ENCODE measurements around the gene SPATA6.

- TF ChIP-seq CREB5 (CRISPR knock-in tag; IDR thresholded peaks at IDR 0.05; ENCODE audit: low read depth) (no peak), PATZ1 (CRISPR knock-in tag; IDR thresholded peaks at IDR 0.05; ENCODE audit: borderline replicate concordance) (no peak), ZFP3 (CRISPR knock-in tag; IDR thresholded peaks at IDR 0.05) (no peak), ZFP30 (CRISPR knock-in tag; IDR thresholded peaks at IDR 0.05) (no peak), RARB (CRISPR knock-in tag; IDR thresholded peaks at IDR 0.05) (no peak)
These were observed at the start of gene SPATA6 for GRCh38 chr1:48471691-48472576.

Data from SK-N-SH treated with all-trans-retinoic acid at 6 μM for 48 hours (cell line).